NCI-H345 treated with DMSO at 0.1 percent for 48 hours (cell line): ENCODE measurements around the gene FOXL3.
"Not testable (repeated sequence)": the region's sequence is repeated elsewhere in the genome, so short reads cannot be mapped to it uniquely, and the experiment has no call there.

Source experiments
- DNase-seq: peaks from one replicate; lab custom pipeline; 2025; ENCODE audit not compliant: unreplicated experiment; lab: John Stamatoyannopoulos, UW

The FOXL3 gene

GRCh38 chr7:254337-255037 is 35.5 kb upstream of the FOXL3 start:
- DNase-seq = no peak

DNA sequence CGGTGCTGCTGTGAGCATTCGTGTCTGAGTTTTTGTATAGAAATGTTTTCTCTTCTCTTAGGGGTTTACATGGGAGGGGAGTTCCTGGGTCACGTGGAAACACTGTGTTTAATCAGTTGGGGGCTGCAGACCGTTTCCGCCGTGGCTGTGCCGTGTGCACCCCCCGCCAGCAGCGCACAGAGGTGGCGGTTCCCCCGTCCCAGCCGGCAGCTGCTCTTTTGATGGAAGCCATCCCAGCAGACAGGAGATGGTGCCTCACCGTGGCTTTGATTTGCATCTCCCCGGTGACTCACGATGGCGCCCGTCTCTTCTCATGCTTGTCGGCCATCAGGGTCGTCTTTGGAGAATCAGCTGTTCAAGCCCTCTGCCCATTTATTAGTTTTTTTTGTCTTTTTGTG is 34.9 kb upstream of the FOXL3 start:
- DNase-seq = no peak

DNA sequence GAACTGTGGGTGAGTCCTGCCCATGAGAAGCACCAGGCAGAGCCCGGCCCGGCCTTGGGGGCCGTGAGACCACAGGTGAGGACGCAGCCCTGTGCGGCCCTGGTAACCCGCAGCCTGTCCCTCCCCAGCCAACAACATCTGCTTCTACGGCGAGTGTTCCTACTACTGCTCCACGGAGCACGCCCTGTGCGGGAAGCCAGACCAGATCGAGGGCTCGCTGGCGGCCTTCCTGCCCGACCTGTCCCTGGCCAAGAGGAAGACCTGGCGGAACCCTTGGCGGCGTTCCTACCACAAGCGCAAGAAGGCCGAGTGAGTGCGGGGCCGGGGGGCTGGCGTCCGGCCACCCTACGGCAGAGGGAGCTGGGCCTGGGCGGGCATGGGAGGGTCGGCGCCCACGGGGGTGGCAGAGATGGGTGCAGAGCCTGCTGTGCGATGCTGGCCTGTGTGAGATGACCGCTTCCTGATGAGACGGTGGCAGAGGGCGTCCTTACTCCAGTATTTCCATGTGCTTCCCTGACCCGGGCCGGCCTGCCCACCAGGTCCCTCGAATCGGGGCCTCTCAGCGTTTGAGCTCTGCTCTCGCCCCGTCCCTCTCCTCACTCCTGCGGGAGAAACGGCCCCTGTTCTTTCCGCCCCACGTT is 34.1 kb upstream of the FOXL3 start:
- no peak for DNase-seq

GRCh38 chr7:256461-256940 is 33.5 kb upstream of the FOXL3 start:
- no peak for DNase-seq

GRCh38 chr7:256981-257646 is 32.9 kb upstream of the FOXL3 start:
- DNase-seq = no peak

- no peak for DNase-seq
Measured at GRCh38 chr7:257647-257992, 32.4 kb upstream of the FOXL3 start.

- no peak for DNase-seq
Measured at GRCh38 chr7:258476-259190, 31.3 kb upstream of the FOXL3 start.

DNA sequence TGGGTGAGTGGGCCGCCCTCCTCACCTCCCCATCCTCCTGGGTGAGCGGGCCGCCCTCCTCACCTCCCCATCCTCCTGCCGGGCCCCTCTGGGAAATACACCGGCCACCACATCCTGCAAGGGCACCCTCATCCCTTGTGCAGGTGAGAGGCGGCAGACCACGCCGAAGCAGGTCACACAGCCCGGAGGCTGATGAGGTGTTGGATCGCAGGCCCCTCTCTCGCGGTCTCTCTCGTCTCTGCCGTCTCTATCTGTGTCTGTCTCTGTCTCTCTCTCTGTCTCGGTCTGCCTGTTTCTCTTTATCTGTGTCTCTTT is 30.8 kb upstream of the FOXL3 start:
- no peak for DNase-seq

DNA sequence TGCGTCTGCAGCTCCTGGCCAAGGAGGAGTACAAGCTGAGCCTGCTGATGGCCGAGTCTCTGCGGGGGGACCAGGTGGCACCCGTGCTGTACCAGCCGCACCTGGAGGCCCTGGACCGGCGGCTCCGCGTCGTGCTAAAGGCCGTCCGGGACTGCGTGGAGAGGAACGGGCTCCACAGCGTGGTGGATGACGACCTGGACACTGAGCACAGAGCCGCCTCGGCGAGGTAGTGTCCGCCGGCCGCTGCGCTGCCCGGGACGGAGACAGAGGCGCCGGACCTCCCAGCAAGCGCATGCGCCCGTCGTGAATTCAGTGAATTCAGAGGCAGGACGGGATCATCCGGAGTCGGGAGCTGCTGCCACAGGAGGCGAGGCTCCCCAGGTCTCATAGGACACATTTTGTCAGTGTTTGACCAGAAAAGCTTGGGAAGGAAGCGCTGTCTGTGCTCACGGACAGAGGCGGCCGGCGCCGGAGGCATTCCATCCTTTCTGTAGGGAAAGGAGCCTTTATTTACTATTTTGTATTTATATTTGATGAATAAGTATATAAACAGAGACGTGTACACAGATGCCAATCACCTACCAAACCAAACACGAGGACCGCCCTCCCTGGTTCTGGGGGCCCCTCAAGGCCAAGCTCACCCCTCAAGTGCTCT is 30.1 kb upstream of the FOXL3 start:
- no peak for DNase-seq

DNA sequence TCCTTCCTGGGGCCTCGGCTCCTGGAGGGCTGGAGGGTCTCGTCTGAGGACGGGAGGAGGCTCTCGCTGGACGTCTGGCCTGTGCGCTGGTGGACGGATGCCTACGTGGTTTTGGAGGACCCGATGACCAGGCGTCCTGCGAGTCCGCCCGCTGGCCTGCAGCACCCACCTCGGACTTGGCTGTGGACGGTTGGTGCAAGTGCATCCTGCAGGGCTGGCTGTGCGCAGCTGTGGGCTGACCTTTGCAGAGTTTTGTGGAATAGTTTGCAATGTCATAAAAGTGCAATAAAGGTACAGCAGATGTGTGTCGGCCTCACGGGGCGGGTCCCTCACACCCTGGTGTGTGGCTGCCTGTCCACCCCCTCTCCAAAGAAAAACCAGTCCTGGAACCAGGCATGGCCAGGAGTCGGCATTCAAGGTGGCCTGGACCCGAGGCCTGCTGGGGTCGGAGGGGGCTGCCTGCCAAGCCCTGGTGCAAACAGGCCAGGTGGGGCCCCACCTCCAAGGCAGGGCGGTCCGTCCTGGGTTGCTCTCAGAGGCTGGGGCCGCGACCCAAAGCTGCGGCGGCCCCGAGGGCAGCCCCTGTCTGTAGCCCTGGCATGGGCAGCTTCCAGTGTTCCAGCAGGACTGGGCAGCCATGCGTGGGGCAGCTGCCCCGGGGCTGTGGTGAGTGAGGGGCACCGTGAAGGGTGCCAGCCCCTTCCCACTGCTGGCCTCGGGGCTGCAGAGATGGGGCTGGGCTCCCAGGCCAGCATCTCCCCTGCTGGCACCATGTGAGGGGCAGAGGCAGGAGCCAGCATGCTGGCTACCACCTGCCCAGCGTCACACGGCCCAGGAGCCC is 29.3 kb upstream of the FOXL3 start:
- DNase-seq = no peak

GRCh38 chr7:261341-262250 is 28.4 kb upstream of the FOXL3 start:
- no peak for DNase-seq

- DNase-seq = no peak
Measured at GRCh38 chr7:262251-262572, 27.8 kb upstream of the FOXL3 start.

- not testable (repeated sequence) for DNase-seq
Measured at GRCh38 chr7:262631-263311, 27.2 kb upstream of the FOXL3 start.

DNA sequence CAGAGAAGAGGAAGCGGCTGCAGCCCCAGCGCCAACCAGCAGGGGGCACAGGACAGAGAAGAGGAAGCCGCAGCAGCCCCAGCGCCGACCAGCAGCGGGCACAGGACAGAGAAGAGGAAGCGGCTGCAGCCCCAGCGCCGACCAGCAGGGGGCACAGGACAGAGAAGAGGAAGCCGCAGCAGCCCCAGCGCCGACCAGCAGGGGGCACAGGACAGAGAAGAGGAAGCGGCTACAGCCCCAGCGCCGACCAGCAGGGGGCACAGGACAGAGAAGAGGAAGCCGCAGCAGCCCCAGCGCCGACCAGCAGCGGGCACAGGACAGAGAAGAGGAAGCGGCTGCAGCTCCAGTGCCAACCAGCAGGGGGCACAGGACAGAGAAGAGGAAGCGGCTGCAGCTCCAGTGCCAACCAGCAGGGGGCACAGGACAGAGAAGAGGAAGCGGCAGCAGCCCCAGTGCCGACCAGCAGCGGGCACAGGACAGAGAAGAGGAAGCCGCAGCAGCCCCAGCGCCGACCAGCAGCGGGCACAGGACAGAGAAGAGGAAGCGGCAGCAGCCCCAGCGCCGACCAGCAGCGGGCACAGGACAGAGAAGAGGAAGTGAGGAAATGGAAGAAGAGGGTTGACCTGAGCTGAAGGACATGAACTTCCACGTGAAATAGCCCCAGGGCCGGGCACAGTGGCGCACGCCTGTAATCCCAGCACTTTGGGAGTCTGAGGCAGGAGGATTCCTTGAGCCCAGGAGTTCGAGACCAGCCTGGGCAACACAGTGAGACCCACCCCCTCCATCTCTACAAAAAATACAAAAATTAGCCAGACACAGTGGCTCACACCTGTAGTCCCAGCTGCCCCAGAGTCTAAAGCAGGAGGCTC is 26.3 kb upstream of the FOXL3 start:
- not testable (repeated sequence) for DNase-seq

DNA sequence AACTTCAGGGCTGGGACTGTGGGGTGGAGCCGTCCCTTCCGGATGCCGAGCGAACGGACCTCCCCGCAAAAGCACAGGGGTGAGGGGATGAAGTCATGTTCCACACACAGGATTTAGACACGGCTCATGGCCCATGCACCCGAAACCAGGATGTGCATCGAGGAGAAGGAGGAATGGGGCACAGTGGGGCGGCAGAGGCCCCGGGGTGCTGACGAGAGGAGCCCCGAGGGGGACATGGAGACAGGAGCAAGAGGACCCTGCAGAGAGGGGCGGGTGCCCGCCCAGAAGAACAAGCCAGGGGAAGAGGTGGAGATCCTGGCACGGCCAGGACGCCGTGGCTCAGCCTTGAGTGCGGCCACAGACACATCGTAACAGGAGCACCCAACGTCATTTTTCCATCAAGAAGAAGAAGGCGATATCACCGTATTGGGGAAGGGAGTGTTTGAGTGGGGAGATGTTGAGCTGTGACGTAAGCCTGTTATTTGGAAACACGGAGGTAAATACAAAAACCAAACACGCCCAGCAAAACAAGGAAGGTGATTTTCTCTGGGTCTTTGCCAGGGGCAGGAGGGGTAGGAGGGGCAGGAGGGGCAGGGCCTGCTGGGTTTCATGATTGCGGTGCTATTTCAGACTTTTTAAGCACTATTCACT is 25.3 kb upstream of the FOXL3 start:
- DNase-seq = peak; percentile 20

DNA sequence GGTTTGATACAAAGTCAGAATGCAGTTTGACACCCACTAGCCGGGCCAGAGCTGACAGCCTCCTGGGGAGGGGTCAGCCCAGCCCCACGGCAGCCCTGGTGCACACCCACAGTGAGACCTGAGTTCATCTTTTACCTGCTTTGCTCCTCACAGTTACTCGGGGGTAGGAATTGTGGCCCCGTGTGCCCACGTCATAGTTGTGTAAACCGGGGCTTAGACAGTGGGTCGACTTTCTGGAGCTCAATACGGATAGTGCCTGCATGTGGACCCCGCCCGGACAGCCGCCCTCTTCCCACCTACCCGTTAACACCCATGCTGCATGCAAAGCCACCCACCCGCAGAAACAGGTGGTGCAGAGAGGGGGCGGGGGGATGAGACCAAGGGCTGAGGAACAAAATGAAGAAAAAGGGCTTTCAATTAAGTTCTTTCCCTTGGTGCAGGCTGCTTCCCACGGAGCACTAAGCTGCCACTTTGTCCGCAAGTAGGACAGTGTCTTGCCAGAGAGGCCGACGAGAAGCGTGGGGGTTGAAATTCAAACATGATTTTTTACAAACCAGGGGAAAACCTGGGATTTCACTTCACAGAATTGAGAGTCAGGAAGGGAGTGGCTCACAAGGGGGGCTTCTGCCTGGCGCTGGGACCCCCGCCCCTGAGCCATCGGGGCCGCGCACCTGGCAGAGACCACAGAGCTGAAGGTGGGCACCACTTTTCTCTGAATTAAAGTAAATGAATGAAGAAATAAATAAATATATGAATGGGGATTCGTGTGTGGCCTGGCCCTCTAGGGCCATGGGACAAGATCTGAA is 24.6 kb upstream of the FOXL3 start:
- no peak for DNase-seq
